ENCODE data around the gene C1orf198. TPM values are rescaled to one million over a fixed set of nuclear protein-coding genes. Genes with fewer than 3 reads are reported as not detected.

C1orf198 gene
- polyA plus RNA-seq, 1 of the 3 experiments (the other 2 are of a cell fraction), result 12.3 TPM

- Histone ChIP-seq H2AFZ (ENCODE audit: low read depth) (no peak overlapping the region), H3K9ac (no peak overlapping the region), H3K4me2 (no peak overlapping the region), H3K27me3 (ENCODE audit: insufficient read depth) (no peaks in the 10 kb centered on the region), H3K4me1 (ENCODE audit: control insufficient read depth in 1 of 2, insufficient read depth in 2 of 2, low read depth in 1 of 2, low read length in 1 of 2) (no peaks in the 10 kb centered on the region), H3F3A (replicated peaks; ENCODE audit: insufficient read depth) (peaks cover 3% of the 10 kb centered on the region), H3K4me3 (ENCODE audit: low read depth in 2 of 2, low read length in 1 of 2) (no peak overlapping the region), H3K9me3 (no peaks in the 10 kb centered on the region), H3K27ac (ENCODE audit: low read depth in 2 of 2, low read length in 1 of 2) (no peak overlapping the region), H3K79me2 (ENCODE audit: insufficient read depth) (no peaks in the 10 kb centered on the region), H4K20me1 (ENCODE audit: insufficient read depth) (no peaks in the 10 kb centered on the region), H3K36me3 (replicated peaks in 1 of 2; ENCODE audit: control insufficient read depth in 1 of 2, insufficient read depth in 2 of 2, low read length in 1 of 2) (peaks cover 0 to 10% of the 10 kb centered on the region in 2 experiments), H3K9me2 (no peaks in the 10 kb centered on the region)
- ChIA-PET CTCF (interaction anchor here (0.6 to 1.2 kb wide), 3 partner anchors 9 to 303 kb away, joined by 3 read pairs; no protein-coding TSS in a partner anchor), POLR2A (interaction anchor here (0.6 kb wide), 1 partner anchor 258 kb away, joined by 3 read pairs; no protein-coding TSS in a partner anchor)
- 91% methylated on average over 6 of the region's 6 CpGs for WGBS (ENCODE audit: low lambda C conversion rate)
- no peak for DNase-seq
- TF ChIP-seq EP300 (IDR thresholded peaks at IDR 0.05; ENCODE audit: borderline replicate concordance in 1 of 2, low read depth in 1 of 2, low read length in 1 of 2) (no peak), SIN3A (IDR thresholded peaks at IDR 0.05; ENCODE audit: borderline replicate concordance, low read depth, low read length) (no peak), MXI1 (IDR thresholded peaks at IDR 0.05; ENCODE audit: low read depth, low read length) (no peak), USF2 (IDR thresholded peaks at IDR 0.05; ENCODE audit: borderline replicate concordance, low read depth, low read length) (no peak), RXRA (IDR thresholded peaks at IDR 0.05; ENCODE audit: borderline replicate concordance, low read depth) (no peak), FOXJ3 (CRISPR knock-in tag; IDR thresholded peaks at IDR 0.05) (no peak), ELF1 (IDR thresholded peaks at IDR 0.05) (no peak), POLR2AphosphoS5 (IDR thresholded peaks at IDR 0.05; ENCODE audit: low read depth, low read length) (no peak), USF1 (IDR thresholded peaks at IDR 0.05; ENCODE audit: borderline replicate concordance, low read depth) (no peak), GATA2 (CRISPR knock-in tag; IDR thresholded peaks at IDR 0.05) (no peak), NRF1 (IDR thresholded peaks at IDR 0.05; ENCODE audit: low read depth, low read length) (no peak), ZBTB33 (IDR thresholded peaks at IDR 0.05; ENCODE audit: borderline replicate concordance, low read depth) (no peak), PBX3 (IDR thresholded peaks at IDR 0.05) (no peak), YY1 (IDR thresholded peaks at IDR 0.05; ENCODE audit: low read depth) (no peak), TAF1 (IDR thresholded peaks at IDR 0.05; ENCODE audit: borderline replicate concordance, low read depth, low read length) (no peak), RFX5 (IDR thresholded peaks at IDR 0.05; ENCODE audit: low read length) (no peak), CHD2 (IDR thresholded peaks at IDR 0.05; ENCODE audit: low read length, partially characterized antibody) (no peak), FOXM1 (IDR thresholded peaks at IDR 0.05; ENCODE audit: low read depth) (no peak)
Observed at GRCh38 chr1:230900984-230901383, 32.7 kb upstream of the C1orf198 start.
